GM18861 (cell line): ENCODE measurements around the gene MMP27.
"Not testable (repeated sequence)": the region's sequence is repeated elsewhere in the genome, so short reads cannot be mapped to it uniquely, and the experiment has no call there.

Experiments used
- ATAC-seq: cut with Tn5 transposase; IDR thresholded peaks from one replicate; pipeline ENCODE4 v1.9.1; 2021; ENCODE audit not compliant: unreplicated experiment

MMP27 gene, protein sequence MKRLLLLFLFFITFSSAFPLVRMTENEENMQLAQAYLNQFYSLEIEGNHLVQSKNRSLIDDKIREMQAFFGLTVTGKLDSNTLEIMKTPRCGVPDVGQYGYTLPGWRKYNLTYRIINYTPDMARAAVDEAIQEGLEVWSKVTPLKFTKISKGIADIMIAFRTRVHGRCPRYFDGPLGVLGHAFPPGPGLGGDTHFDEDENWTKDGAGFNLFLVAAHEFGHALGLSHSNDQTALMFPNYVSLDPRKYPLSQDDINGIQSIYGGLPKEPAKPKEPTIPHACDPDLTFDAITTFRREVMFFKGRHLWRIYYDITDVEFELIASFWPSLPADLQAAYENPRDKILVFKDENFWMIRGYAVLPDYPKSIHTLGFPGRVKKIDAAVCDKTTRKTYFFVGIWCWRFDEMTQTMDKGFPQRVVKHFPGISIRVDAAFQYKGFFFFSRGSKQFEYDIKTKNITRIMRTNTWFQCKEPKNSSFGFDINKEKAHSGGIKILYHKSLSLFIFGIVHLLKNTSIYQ

DNA sequence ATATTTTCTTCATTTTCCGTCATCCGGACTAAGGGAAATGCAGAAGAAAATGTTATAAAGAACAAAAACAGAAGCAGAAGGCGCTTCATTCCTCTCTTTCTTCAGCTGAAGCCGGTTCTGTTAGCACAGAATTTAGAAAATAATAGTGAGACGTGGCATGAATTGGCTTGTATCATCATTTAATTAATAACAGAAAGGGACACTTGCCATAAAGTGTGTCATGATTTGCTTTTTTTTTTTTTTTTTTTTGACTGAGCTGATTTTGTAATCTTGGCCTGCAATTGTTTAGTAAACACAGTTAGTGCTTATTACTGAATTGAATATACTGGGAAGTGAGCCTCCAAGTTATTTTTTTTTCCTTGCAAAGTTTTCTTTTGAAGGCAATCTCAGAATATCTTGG, at the start of gene MMP27:
MMP27 (minus strand) TSS at position 144 of the 400 bp plus-strand sequence; CDS start at position 89, 55 bp downstream.
- ATAC-seq, result no peak

DNA sequence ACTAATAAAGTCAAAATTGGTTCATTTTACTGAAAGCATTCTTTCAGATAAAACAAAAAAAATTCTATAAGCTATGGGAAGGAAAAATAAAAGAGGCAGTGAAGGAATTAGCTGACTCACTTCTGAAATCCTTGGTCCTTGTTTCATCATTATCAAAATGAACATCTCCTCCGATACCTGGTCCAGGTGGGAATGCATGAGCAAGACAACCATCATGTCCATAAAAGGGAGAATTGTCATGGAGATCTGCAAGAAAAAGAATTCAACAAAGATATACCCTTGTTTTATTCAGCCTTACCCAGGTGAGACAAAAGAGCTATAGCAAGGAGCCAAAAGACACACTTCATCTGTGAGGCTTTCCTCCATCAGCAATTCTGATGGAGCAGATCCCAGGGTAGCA, 47.7 kb upstream of the MMP27 start:
- ATAC-seq, result no peak

DNA sequence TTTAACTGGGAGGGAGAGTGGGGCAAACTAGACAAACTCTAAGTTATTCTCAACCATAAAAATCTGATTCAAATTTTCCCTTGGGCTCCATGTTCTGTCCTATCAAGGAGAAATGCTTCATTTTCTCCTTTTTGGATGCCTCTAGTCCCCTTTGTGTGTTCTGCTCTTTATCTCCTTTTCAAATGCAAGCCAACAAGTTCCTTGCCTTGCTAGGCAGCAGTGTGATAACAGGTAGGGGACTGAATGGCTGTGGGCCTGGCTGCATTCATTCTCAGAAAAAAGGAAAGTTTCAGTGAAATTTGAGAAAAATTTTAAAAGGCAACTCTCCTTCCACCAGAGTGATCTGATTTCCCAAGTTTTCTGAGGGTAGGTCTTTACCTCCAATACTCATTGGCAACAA, 46.1 kb upstream of the MMP27 start:
- no peak for ATAC-seq

DNA sequence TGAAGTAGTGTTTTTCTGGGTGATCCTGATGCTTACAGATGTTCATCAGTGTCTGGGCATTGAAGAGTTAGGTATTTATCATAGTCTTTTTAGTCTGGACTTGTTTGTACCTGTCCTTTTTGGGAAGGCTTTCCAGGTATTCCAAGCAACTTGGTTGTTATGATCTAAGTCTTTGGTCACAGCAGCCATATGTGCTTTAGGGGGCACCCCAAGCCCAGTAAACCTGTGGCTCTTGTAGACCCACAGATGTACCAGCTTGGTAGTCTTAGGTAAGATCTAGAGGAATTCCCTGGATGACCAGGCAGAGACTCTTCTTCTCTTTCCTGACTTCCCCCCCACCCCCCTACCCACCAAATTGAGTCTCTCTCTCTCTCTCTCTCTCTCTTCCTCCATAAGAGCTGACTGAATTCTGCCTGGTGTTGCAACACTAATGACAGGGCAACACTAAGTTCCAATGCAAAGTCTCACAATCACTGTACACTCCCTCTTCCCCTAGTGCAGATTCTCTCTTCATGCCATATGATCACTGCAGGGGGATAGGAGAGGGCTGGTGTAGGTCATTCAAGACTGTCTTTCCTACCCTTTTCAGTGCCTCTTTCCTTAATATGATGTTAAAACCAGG, 43.6 kb upstream of the MMP27 start:
- no peak for ATAC-seq

DNA sequence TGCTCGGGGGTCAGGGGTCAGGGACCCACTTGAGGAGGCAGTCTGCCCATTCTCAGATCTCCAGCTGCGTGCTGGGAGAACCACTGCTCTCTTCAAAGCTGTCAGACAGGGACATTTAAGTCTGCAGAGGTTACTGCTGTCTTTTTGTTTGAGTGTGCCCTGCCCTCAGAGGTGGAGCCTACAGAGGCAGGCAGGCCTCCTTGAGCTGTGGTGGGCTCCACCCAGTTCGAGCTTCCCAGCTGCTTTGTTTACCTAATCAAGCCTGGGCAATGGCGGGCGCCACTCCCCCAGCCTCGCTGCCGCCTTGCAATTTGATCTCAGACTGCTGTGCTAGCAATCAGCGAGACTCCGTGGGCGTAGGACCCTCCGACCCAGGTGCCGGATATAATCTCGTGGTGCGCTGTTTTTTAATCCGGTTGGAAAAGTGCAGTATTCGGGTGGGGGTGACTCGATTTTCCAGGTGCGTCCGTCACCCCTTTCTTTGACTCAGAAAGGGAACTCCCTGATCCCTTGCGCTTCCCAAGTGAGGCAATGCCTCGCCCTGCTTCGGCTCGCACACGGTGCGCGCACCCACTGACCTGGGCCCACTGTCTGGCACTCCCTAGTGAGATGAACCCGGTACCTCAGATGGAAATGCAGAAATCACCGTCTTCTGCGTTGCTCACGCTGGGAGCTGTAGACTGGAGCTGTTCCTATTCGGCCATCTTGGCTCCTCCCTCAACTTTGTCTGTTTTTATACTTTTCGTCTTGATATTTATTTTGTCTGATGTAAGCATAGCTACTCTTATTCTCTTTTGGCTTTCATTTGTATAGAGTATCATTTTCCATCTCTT, 41.4 kb upstream of the MMP27 start:
- ATAC-seq, result not testable (repeated sequence)

DNA sequence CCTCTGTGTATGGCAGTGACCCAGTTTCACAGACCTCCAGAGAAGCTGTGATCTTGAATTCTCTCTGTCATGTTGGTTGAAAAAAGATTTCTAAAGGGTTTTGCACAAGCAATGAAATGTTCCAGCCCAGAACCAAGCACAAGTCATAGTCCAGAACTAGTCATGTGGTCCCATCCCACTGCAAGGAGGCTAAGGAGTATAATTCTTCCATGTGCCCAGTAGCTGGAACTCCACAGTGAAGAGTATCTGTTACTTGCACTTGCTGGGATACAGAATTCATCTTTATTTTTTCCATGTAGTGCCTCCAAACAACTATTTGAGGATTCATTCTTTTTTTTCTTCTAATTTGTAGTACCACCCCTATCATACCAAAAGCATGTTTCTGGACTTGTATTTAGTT, 29.1 kb upstream of the MMP27 start:
- ATAC-seq, result no peak

DNA sequence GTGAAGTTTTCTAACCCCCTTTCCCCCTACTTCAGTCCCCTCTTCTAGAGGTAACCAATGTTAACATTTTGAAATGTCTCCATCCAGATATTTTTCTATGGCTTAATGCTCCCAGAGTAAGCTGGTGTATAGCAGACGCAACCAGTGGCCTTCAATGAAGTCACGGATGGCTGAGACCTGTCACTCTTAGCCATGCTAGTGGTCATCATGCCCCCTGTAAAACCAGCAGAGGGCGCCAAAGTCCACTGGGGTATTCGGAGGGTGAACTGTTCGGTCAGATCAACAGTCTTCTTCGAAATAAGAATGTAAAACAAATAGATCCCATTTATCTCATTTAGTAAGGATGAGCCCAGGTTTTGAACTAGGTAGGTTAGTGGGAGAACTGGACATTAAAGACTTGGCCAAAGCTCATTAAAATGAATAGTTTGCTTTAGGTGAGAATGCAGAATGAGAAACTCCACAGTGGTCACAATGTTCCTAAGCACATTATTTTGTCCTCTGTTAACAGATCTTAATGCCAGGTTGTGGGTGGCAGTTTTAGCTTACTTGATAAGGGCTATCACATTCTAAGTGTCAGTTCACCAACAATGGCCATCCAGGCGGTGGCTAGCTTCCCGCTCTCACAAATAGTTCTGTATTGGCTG, 27.8 kb upstream of the MMP27 start:
- peak; percentile 89 for ATAC-seq

DNA sequence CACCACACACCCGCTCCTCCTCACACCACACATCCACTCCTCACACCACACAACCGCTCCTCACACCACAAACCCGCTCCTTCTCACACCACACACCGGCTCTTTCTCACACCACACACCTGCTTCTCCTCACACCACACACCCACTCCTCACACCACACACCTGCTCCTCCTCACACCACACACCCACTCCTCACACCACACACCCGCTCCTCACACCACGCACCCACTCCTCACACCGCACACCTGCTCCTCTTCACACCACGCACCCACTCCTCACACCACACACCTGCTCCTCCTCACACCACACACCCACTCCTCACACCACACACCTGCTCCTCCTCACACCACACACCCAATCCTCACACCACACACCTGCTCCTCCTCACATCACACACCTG, 25.4 kb upstream of the MMP27 start:
- ATAC-seq, result not testable (repeated sequence)

DNA sequence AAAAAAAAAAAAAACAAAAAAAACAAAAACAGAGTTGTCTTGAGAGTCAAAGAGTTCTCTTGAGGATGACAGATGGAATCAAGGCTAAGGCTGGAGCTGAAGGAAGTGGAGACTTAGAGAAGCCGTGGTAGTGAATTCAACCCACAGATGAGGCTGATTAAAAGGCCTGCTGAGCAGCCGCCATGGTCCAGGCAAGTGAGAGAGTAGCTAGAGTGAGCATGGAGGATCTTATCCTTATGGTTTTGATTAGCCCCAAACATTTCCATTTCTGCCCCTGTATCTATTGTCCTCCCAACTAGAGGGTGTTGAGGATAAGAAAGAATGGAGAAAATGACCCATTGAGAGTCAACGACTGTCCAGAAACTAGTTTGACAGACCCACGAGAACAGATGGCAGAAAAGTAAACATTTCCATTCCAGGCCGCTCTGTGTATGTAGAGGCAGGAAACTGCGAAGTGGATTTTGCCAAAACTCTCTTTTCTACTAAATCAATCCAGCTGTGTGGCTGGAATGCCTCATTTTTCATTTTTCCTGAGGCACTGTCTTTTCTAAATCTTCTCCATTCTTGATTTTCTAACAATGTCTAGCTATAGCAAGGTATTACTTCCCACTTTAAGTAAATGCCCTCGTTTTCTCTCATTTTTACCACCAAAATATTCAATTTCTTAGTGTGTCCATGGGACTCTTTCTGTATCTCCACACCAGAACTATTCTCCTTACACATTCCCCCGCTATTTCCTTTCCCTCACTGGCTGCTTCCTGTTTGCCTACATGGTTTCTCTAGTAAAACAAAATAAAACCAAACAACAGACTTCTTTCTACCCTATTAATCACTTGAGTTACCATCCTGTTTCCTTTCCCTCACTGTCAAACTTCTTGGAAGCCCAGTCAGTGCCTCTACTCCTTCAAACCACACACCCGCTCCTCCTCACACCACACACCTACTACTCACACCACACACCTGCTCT, 24.6 kb upstream of the MMP27 start:
- ATAC-seq, result no peak

DNA sequence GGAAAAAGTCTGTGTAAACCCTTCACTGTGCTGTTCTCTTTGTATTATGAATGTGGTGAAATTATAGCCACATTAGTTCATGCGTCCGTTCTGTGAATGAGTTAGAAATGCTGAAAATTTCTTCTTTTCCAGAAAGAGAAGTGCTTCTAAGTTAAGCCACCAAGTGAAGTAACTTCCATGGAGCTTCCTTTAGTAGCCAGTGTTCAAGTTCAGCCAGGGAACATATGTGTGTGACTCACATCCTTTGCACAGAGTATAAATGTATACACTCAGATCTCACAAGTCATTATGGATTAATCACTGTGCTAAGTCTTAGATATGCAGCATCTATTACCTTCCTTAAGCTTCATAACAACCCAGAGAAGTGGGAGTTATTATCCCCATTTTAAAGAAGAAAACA, 22.3 kb upstream of the MMP27 start:
- ATAC-seq, result no peak

DNA sequence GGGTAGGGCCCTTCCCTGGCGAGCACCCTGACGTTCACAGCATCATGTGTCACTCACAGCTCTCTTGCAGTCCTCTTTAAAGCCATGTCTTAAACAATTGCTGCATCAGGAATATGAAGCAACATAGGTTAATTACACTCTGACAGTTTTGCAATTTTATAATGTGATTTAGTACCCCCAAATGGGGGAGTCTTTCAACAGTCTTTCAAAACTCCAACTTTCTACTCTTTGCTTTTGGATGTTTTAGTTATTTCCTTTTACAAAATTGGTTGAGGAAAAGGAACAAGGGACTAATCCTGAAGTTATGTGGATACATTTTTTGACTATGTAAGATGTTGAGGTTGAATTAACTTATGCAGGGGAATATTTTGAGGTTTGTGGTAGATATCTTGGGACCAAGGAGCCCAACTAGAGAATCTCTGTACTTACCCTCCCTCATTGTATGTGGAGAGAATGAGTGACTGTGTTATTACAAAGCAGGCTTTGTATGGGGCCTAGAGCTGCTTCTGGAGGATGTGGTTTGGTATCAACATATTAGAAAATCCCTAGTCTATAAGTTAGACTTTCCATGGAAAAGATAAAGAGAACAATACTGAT, 19.4 kb upstream of the MMP27 start, which contains the start of gene MMP8:
MMP8 (minus strand) TSS at position 51 of the 597 bp plus-strand sequence. CDS start 99 bp downstream, outside the sequence.
- no peak for ATAC-seq

DNA sequence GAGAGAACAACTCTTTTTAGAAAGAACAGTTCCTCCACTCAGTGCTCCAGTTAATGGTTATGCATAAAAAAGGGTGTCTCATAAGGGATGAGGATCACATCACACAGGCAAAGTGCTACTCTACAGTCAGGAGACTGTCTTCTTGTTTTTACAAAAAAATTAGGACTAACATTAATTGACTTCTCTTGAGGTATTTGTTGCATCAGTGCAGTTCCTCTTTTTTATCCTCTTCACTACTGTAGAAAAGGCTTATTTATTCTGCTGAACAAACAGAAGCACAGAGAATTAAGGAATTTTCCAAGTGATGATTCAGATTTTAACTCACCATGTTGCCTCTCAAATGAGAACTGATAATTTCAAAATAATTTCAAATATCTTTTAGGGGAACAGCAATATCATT, 17.3 kb upstream of the MMP27 start:
- ATAC-seq, result no peak

DNA sequence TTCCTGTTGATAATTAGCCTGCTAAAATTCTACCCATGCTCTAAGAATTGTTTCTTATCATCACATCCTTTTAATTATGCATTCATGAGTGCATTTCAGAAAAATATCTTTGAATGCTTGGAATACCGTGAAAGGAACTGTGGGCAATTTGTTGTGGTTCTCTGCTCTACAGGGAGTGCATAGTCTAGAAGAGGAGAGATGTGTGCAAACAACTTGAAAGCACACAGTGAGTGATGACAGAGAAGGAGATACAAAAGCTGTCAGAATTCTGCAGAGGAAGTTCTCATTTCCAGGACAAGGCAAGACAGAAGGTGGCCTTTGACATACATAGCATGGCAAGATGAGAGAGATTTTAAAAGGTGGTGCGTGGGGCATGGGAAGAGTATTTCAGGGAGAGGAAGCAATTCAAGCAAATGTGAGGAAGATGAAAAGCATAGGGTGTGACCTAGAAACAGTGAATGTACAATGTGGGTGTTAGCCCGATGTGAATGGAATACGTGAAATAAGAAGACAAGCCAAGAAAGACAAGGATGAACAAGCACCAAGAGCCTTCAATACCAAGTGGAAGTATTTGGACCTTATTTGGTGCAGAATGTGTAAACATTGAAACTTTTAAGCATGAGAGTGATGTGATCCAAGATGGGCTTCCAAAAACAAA, 14.2 kb upstream of the MMP27 start:
- ATAC-seq, result no peak

DNA sequence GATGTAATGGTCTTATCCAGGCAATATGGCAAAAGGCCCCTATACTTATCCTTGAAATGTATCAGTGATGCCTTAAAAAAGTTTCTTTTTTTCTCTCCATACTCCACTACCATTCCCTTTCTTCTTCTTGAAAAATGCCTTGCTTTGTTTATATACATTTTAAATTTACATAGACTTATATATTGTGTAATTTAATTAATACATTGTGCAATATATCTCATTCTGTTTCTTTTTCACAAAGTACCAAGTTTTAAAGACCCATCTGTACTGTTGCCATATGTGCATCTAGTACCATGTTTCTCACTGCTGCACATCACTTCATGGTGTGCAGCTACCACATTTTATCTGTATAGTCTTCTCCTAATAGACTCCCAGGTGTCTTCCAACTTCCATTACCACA, 11.7 kb upstream of the MMP27 start:
- no peak for ATAC-seq

DNA sequence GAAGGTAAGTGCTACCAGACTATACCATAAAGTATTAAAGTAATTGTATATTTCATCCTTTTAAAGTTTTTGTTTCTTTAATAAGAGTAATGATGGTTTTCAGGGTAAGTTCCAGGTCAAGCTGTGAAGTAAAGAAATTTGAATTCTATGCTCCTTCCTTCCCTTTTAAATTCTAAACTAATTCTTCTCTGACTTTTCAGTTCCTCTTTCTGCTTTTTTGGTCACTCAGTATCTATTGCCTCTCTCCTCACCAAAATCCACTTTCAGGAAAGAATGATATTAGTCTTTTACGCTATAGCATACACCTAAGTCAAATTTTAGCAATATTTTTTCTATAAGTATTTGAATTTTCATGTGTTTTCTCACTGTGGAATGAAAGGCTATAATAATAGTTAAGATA, 11.0 kb upstream of the MMP27 start:
- peak; percentile 62 for ATAC-seq

DNA sequence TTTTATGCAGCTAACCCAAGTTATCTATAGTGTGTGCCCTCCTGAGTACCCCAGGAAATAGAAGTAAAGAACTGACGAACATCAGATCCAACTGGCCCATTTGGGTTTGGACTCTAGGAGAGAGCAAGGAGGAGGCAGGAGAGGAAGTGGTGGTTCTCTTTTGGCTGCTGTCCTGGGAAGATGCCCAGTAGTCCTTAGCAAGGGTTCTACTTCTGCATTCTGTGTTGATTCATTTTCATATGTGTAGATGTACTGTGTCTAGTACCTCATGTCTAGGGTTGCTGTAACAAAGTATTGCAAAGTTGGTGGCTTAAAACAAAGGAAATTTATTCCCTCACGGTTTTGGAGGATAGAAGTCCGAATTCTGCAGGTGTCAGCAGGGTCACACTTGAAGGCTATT, 6.6 kb upstream of the MMP27 start:
- ATAC-seq, result no peak

DNA sequence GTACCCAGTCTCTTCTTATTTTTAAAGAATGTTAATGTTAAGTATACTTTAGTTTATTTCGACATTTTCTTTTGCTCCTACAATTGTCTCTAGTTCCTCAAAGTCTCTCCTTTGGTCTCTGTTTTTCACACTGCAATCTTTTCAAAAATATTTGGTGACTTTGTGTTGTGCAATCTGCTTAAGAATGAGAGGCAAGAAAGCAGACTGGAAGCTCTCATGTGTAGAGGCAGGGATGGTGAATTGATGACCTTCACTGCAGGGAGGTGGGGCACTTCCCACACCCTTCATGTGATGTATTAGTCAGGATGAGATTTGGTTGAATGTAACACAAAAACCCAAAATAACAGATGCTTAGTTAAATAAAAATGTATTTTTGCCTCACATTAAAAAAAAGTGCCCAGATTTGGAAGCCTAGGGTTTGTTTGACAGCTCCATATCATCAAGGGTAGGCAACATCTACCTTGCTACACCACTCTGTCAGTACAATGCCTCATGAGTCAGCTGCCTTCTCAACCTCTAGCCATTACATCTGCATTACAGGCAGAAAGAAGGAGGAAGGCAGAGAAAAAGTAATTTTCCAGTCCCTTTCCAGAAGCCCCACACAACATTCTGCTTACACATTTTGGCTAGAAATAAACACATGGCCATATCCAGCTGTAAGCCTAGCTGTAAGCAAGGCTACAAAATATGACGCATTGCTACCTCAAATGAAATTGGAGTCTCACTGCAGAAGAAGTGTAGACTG, 3.8 kb upstream of the MMP27 start:
- no peak for ATAC-seq

DNA sequence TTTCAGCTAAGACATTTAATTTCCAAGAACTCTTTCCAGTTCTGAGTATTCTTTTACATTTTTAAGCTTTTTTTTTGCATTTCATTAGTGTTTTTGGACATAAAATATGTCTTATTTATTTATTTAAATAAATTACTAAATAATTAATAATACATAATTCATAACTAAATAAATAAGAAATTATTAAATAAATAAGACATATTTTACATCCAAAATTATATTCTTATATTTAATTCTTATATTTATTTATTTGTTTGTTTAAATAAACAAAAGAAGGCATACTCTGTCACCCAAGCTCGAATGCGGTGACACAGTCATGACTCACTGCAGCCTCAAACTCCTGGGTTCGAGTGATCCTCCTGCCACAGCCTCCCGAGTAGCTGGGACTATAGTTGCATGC, 3.1 kb upstream of the MMP27 start:
- no peak for ATAC-seq
